GM18498 (cell line): ENCODE measurements around the gene USP20.

ENCODE experiments used
- ATAC-seq: cut with Tn5 transposase; IDR thresholded peaks from one replicate; pipeline ENCODE4 v1.9.1; 2021; ENCODE audit warnings: mild to moderate bottlenecking, moderate library complexity; ENCODE audit not compliant: unreplicated experiment

Gene USP20

DNA sequence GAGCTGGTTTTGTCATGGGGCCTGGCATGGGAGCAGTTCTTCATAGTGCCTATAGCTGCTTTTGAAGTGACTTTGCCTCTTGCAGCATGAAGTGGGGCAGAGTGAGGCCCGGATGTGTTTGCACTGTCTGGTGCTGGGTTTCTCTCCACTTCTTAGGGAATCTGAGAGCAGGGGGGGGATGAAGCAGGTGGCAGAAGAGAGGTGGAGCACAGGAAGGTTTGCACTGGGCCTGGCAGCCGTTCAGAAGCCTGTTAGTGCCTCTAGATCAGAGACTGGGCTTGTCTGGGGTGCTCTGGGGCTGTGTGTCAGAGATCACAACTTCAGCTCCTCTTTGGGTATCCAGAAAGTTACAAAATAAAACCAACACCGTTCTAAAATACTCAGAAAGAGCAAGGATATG is 18.4 kb downstream of the USP20 start:
- ATAC-seq = no peak

DNA sequence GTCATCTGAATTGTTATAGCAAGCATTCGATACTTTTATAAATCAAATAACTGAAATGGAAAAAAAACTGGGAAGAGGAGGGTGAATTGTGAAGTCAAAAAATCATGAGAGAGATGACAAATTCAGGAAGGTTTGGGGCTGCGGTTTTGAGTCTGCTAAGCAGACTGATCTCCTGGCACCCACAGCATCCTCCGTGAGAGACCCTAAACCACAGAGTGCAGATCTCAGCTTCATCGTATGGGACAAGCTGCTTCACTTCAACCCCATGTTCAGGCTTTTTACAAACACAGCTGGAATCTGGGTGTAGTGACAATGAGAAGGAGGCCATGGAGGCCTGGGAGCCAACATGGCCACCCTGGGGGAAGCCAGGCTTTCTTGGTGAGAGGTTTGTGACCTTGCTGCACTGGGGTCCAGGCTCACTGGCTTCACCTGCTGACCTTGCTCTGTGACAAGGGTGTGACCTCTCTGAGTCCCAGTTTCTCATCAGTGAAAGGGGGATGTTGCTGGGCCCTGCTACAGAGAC is 19.4 kb downstream of the USP20 start:
- ATAC-seq = no peak

DNA sequence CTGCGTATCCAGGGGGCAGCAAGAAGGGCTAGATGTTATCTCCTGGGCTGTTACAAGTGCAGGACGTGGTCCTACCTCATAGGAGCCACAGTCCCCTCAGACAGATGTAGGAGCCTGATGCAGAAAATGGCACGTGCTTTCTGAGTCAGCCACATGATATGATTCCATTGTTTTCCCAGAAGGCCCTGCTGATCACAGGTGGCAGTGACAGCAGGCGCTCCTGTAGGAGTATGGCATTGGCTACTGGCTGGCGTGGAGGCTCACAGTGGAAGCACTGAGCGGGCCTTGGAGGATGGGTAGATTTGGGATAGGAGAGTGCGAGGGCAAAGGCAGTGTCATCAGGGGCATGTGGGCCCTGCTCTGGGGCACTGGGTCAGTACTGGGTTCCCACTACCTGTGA is 21.9 kb downstream of the USP20 start:
- ATAC-seq = no peak

DNA sequence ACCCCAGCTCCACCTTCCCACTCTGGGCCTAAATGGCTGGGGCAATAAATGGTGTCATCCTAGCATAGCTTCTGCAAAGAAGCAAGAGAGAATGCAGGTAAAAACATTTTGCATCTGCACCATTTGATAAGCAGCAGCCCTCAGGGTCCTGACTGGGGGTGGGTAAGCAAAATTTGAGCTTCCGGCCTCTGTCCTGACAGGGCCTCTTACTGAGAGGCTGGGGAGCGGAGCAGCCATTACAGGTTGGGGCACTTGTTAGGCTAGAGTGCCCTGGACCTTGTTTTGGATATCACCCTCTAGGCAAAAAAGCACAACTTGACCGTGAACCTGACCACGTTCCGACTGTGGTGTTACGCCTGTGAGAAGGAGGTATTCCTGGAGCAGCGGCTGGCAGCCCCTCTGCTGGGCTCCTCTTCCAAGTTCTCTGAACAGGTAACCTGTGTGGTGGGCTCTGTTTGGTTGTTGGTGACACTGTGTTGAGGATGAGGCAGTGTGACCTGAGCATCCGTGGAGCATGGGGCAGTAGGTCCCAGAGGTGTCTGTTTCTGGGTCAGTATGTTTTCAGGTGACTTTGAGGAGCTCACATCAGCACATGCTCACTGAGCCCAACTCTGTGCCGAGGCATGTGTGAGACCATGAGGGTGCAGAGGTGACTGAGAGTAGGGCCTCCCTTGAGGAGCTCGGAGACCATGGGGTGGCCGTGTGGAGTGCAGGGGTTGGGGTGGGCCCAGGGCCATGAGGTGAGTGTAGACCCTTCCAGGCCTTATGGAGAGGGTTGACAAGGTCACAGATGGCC is 23.1 kb downstream of the USP20 start:
- ATAC-seq = no peak

DNA sequence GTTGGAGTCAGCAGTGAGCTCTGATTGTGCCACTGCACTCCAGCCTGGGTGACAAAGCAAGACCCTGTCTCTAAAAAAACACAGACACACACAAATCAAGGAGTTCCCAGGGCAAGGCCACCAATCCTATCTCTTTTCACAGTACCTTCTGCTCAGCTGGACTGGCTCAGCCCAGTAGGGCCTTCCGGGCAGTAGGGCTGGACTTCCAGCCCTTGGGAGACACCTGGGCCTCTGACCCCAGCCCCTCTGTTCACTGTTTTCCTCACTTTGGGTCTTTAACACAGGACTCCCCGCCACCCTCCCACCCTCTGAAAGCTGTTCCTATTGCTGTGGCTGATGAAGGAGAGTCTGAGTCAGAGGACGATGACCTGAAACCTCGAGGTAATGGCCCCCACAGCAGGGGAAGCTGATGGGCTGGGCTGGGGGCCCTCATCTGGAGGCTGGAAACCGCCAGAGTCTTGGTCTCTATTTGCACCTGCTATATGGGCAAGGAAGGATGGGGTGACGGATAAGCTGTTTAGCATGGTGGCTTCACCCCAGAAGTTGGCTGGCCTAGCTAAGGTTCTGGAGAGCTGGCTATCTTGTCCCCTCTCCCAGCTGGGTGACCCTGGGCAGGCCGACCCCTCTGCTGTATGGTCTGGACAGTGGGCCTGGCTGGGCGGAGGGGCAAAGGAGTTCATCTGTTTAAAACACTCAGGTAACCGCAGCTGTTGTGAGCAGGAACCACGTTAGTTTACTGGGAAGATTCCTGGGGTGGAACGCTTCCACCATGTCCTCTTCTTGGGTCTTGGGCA is 25.6 kb downstream of the USP20 start:
- no peak for ATAC-seq

- no peak for ATAC-seq
Observed at GRCh38 chr9:129861447-129861827, 26.2 kb downstream of the USP20 start.

DNA sequence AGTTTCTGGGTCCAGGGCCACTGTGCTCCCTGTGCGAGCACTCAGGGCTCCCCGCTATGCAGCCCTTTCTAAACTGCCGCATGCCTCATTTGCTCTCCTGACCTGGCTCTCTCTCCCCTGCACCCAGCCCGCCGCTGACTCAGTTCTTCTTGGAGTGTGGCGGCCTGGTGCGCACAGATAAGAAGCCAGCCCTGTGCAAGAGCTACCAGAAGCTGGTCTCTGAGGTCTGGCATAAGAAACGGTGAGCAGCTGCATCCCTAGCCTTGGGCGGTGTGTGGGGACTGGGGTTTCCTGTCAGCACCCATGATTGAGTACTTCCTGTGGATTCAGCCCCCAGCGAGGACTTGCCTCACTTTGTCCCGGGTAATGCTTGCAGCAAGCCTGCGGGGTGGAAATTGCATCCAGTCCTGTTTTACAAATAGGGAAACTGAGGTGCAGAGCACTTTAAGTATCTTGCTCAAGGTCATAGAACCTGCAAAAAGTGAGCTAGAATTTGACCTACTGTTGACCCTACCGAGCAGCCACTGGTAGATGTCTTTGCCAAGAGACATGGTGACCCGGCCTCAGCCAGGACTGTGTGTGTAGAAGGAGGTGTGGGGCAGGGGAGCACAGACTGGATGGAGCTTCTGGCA is 27.9 kb downstream of the USP20 start:
- ATAC-seq = no peak

GRCh38 chr9:129864991-129865647 is 29.9 kb downstream of the USP20 start:
- ATAC-seq = no peak

- no peak for ATAC-seq
Observed at GRCh38 chr9:129865668-129866320, 30.5 kb downstream of the USP20 start.

- ATAC-seq = no peak
Observed at GRCh38 chr9:129866394-129867135, 31.3 kb downstream of the USP20 start.

DNA sequence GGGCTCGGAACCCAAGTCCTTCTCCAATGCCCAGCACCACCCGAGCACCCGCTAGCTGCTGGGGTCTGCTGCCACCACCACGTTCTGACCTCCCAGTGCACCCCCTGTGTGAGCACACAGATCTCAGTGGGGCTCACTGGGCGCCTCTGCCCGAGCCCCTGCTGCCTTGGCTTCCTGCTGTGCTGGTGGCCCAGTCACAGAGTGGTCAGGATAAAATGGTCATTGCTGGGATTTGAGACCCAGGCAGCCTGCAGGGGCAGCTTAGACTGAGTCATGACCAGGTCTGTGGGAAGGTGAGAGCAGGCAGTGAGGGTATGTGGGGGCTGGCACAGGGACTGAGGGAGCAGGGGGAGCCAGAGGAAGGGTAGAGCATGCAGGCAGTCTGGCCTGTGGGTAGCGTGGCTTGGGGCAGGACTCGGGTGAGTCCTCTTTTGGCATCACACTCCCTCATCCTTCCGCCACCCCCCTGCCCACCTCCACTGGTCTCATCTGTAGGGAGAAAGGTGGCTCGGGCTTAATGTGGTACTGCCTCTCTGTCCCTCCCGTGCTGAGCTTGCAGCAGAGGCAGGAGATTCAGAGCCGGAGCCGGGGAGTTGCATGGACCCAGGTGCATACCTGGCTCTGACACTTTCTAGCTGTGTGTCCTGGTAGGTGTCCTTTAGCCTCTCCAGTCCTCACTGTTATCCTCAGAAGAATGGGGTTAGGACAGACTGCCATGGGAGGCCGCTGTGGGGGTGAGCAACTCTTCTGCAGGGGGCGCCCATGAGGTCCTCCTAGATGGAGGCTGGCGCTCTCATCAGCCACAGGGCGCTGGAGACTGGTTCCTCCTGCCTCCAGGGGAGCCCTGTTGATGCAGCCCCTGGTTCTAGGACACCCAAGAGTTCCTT is 32.1 kb downstream of the USP20 start:
- ATAC-seq = no peak

DNA sequence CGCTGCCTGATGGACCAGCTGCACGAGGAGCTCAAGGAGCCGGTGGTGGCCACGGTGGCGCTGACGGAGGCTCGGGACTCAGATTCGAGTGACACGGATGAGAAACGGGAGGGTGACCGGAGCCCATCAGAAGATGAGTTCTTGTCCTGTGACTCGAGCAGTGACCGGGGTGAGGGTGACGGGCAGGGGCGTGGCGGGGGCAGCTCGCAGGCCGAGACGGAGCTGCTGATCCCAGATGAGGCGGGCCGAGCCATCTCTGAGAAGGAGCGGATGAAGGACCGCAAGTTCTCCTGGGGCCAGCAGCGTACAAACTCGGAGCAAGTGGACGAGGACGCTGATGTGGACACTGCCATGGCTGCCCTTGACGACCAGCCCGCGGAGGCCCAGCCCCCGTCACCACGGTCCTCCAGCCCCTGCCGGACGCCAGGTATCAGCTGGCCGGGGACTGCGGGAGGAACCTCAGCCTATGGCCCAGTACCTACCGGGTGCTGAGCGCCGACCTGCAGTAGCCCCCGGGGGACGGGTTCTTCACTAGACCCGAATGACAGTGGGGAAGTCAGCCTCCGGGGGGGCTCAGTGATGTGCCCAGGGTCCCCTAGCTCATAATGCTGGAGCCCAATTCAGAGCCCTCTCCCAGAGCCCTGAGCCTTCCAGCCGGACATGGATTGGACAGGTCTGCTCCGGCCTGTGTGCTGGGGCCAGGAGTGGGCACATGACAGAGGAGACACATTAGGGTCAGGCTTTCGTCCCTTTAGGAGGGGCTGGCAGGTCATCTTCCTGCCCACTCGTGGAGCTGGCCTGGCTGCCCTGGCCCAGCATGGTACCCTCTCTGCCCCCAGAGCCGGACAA is 33.0 kb downstream of the USP20 start:
- no peak for ATAC-seq

GRCh38 chr9:129868872-129869486 is 33.7 kb downstream of the USP20 start:
- no peak for ATAC-seq

DNA sequence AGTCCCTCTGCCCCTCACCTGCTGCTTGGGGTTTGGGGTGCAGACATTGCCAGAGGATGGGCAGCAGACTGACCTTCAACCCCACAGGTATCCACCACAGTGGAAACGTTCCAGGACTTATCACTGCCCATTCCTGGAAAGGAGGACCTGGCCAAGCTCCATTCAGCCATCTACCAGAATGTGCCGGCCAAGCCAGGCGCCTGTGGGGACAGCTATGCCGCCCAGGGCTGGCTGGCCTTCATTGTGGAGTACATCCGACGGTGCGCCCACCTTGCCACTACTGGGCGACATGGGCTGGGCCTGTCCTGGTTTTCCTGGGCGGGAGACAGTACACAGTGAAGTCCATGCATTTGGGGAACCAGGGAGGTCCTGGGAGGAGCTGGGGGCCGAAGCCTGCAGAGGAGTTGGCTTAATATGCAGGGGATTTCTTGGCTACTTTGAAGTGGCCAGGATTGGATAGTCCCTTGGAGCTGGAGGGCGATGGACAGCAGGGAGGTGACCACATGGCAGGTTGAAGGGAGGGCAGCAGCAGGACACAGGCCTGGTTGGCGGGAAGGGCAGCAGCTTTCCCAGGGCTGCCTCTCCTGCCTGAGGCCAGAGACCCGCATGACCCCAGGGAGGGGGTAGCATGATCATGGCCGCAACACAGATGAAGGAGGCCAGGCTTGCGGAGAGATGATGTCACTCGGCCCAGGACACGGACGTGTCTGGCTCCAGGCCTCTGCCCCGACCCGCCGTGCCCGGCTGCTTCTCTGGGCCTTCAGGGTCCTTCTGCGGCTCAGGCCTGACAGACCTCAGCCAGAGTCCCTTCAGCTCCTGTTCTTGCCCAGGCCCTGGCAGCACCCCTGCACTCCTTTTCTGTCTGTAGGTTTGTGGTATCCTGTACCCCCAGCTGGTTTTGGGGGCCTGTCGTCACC is 34.6 kb downstream of the USP20 start:
- ATAC-seq = no peak

DNA sequence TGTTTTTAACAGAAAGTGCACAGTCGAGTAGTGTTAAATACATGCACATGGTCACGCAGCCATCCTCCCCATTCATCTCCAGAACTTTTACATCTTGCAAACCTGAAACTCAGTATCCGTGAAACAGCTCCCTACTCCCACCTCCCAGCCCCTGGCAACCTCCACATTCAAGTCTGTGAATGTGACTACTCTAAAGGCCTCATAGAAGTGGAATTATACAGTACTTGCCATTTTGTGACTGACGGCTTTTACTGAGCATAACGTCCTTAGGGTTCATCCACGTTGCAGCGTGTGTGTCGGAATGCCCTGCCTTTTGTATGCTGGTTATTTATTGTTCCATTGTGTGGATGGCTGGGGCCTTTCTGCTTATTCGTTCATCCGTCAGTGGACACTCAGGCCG is 35.8 kb downstream of the USP20 start:
- no peak for ATAC-seq

- ATAC-seq = no peak
Observed at GRCh38 chr9:129873563-129874190, 38.4 kb downstream of the USP20 start.
